ENCODE measurements around the gene MYEF2.

GRCh38 chr15:48170981-48171380 lies 7.1 kb downstream of the MYEF2 start:
- TF ChIP-seq CTCF (IDR thresholded peaks at IDR 0.05) (no peak), POLR2A (IDR thresholded peaks at IDR 0.05) (no peak)

Measured in esophagus squamous epithelium (tissue), 4 donors.